Stimulated activated CD8-positive, alpha-beta memory T cell treated with anti-CD3 and anti-CD28 coated beads, Interleukin-7, amount 100 ng/mL, for 1 hour (primary cell): ENCODE results near the gene ADARB2.

Experiments used
- DNase-seq, 2 donors: peaks; one replicate each; pipeline ENCODE4 v3.0.0-alpha.2; 2020; ENCODE audit warnings: low read depth in 2 of 2

Gene ADARB2

GRCh38 chr10:1736144-1736971, 967 bp downstream of the ADARB2 start:
- no peak for DNase-seq

GRCh38 chr10:1735562-1735961, 1.8 kb downstream of the ADARB2 start:
- DNase-seq, result no peak

DNA sequence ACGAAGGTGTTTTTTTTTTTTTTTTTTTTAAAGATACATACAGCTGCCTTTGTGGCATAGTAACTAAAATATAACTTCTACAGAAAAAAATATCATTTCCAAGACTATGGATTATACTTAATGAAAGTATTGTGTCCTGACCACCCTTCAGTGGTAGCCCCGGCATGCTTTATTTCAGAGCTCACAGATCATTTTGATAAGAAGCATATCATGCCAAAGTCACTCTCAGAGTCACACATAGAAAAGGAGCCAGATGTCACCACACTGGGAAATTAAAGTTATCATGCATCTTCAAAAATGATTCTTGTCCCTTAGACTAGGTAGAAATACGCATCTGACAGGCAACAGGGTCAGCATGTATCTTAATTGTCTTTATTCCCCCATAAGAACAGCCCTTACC, 3.0 kb downstream of the ADARB2 start:
- no peak for DNase-seq

DNA sequence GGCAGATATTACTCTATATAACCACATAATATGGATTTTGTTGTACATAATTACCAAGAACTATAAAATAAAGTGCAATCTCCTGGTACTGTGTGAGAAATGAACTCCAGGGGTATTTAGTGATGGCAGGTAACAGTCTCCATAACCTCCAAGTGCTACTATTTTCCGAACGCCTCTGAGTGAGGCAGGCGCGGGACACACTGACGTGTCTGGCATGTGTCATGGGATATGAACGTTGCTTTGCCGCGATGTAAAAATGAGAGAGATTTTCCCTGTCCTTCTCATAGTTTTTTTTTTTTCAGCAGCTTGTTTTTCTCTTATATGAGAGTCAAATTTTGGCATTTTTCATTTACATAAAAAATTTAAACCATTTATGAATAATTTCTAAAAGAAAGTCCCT, 3.6 kb downstream of the ADARB2 start:
- no peak for DNase-seq

GRCh38 chr10:1732564-1732996, 4.7 kb downstream of the ADARB2 start:
- no peak for DNase-seq

- no peak for DNase-seq
These were observed 5.7 kb downstream of the ADARB2 start for GRCh38 chr10:1731592-1731991.

GRCh38 chr10:1729751-1730150, 7.6 kb downstream of the ADARB2 start:
- DNase-seq, result no peak

GRCh38 chr10:1726861-1727260, 10.5 kb downstream of the ADARB2 start:
- no peak for DNase-seq

- no peak for DNase-seq
These were observed 12.3 kb downstream of the ADARB2 start for GRCh38 chr10:1724921-1725488.

DNA sequence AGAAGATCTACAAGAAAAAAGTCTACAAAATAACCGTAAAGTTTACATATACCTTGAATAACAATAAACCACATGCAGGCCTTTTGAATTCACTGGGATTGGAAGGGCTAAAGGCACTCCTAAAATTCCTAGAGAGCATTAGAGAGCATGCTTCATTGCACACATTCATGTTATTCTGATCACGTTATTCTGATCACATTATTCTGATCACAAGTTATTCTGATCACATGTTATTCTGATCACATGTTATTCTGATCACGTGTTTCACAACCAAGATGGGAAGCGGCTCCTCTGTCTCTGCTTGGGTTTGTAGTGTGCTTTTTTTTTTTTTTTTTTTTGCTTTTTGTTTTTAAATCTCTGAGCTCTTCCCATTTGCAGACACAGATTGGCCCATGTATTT, 20.5 kb downstream of the ADARB2 start:
- DNase-seq, result no peak

DNA sequence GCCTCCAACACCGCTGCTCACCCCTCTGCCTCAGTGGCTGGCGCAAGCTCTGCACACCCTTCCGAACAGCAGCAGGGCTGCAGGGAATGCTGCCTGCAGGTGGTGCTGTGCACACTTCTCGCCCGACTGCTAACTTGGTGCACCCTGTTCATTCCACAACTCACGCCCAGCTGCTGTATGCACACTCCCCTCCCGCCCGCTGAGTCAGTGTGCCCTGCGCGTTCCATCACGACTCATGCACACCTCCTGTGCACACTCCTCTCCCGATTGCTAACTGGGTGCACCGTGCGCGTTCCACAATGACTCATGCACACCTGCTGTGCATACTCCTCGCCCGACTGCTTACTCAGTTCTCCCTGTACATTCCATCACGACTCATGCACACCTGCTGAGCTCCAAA, 21.5 kb downstream of the ADARB2 start:
- no peak for DNase-seq

DNA sequence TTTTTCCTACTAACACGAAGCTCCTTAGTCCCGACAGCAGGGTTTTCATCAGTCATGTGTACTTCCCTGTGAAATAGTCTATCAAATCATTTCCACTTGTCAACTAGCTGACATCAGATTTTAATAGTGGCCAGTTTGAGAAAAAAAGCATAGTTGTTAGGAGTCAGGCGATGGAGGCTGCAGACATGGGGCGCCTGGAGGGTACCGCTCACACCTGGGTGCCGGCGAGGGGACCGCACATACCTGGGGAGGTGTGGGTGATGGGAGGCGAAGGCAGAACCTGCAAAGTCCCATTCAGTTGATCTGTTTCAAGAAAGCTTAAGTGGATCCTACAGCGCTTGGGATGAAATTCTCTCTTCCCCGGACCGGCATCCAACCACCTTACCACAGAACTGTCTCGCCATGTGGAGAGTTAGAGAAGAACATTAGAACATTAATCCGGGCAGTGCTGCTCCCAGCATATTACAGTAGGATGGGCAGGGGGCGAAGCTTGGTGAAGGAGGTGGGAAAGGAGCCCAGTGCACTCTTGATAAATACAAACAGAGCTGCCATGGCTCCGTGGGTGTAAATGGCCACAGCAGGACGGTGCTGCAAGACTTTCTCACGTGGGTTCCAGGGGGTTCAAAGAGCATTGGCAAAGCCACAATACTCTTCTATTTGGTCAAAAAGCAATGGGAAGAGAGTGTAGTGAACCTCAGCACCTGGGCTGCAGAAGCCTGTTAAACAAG, 24.2 kb downstream of the ADARB2 start:
- DNase-seq, result no peak

GRCh38 chr10:1712314-1712713, 25.0 kb downstream of the ADARB2 start:
- DNase-seq, result no peak

DNA sequence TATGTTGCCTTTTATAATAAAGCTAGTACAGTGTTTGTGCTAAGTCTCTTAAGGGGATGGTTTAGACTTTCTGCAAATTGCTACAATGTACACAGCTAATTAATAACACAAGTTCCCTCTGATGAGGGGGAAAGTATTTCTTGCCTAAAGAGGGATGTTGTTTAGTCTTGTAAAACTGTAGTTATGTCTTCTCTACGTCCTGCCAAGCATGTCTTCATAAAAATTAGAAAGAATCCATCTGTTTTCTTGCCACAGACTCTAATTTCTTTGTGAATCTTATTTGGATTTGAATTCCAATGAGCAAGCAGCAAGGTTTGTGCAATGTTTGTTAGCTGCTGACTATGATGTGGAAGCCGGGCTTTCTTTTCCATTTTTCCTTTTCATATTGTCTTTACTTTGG, 28.2 kb downstream of the ADARB2 start:
- DNase-seq, result no peak

DNA sequence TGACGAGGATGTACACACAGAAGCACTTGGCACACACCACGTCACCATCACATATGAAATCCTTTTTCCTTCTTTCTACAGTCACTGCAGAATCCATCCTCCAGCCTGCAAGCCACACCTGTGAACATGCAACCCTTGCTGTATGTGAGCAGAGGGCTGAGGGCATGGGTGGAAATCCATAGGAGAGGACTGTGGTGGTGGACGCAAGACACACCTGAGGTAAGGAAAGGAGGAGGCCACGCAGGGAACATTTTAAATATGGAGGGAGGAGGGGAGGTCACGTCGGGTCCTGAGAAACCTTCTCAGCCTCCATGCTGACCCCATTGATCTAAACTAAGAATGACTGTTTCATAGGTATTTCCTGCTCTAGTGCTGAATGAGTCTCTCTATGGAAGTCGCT, 28.6 kb downstream of the ADARB2 start:
- DNase-seq, result no peak

GRCh38 chr10:1706711-1707110, 30.6 kb downstream of the ADARB2 start:
- no peak for DNase-seq

DNA sequence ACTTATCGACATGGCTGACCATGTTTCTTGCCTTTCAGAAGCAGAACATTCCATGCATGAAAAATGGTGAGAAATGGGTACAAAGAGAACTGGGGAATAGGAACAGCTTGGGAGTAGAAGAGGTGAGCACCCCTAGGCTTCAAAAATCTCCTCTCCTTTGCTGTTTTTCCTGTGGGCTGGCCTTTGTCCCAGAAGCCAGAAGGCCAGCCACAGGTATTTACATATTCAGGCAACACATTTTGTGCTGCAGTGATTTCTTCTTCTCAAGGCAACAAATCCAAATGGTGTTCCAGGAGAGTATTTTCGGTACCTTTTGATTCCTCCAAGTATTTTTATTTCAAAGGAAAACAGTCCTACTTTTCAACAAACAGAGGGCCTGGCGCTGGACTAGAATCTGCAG, 31.1 kb downstream of the ADARB2 start:
- no peak for DNase-seq

DNA sequence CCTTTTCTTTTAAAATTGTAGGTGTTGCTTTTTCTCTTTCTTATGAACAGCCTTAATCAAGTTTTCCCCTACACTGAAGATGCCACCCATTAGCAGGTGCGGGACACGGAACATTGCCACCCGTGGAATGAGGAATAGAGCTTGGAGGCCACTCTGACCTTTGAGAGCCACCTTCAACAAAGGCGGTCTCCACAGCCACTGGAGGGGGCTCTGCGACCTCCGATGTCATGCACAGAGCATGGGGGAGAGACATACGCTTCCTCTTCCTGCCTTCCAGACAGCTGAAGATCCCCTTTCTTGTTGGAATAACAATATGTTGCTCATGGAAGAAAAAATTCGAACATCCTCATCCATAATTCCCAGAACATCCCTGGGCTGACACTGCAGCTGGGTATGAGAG, 39.1 kb downstream of the ADARB2 start:
- DNase-seq, result no peak

DNA sequence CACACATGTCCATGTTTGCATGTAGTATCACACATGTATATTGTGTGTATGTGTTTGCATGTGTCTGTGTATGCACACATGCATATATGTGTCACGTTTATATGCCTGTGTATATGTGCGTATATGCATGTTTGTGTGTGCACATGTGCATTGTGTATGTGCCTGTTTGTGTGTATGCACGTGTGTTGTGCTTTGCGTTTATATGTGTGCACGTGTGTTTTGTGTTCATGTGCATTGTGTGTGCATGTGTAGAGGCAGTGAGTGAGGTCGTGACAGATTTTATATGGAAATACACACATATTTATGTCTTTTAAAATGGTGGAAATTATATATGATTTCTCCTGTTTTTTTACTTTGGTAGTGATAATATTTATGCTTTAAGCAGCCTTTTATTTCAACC, 41.2 kb downstream of the ADARB2 start:
- no peak for DNase-seq

- DNase-seq, result no peak
These were observed 47.2 kb downstream of the ADARB2 start for GRCh38 chr10:1690086-1690485.

DNA sequence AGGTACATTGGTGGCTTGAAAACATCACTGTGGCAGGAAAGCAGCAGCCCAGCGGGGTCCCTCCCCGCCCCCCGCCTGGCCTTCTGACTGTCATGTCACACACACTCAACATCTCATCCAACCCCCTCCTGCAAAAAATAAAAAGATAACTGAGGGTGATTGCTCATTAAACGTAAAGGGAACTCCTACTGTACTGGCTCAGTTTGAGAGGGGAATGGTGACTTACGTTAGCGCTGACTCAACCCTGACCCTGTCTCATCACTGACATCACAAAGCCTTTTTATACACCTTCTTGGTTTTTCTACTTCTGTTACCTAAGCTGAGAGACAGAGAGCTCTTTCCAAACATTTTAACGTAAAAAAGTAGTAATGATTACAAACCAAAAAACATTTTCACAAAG, 48.8 kb downstream of the ADARB2 start:
- no peak for DNase-seq

- DNase-seq, result no peak
These were observed 49.6 kb downstream of the ADARB2 start for GRCh38 chr10:1687623-1688150.

DNA sequence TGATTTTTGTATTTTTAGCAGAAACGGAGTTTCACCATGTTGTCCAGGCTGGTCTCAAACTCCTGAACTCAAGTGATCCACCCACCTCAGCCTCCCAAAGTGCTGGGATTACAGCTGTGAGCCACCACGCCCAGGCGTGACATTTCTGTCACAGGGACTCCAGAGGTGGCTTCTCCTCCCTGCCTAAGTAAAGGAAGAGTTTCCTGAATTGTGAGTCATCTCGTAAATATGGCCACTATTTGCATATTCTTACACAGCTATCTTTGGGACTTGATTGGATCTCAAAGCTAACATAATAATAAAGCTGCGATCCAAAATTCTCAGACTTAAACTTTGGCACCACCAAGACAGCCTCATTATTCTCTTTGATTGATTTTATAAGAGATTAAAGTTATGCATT, 50.1 kb downstream of the ADARB2 start:
- no peak for DNase-seq
